IPS-15b (cell line): ENCODE data around the gene GBE1.

Source experiments
- H3K27me3 ChIP-seq: one replicate; pipeline ENCODE4 v1.6.1; 2013; ENCODE audit warnings: low read length; ENCODE audit not compliant: control insufficient read depth, insufficient read depth
- H3K36me3 ChIP-seq: one replicate; pipeline ENCODE4 v1.6.1; 2013; ENCODE audit warnings: low read length; ENCODE audit not compliant: control insufficient read depth, insufficient read depth
- H3K4me1 ChIP-seq: one replicate; pipeline ENCODE4 v1.6.1; 2013; ENCODE audit warnings: mild to moderate bottlenecking, low read length; ENCODE audit not compliant: control insufficient read depth, insufficient read depth
- H3K4me3 ChIP-seq: one replicate; pipeline ENCODE4 v1.5.1; 2013; ENCODE audit warnings: low read depth, low read length
- H3K9ac ChIP-seq: one replicate; pipeline ENCODE4 v1.6.1; 2013; ENCODE audit warnings: low read depth, mild to moderate bottlenecking, low read length
- H3K9me3 ChIP-seq: one replicate; pipeline ENCODE4 v1.6.1; 2013; ENCODE audit warnings: mild to moderate bottlenecking, low read length; ENCODE audit not compliant: control insufficient read depth, insufficient read depth

GBE1 gene

GRCh38 chr3:81585937-81586336, 175.5 kb downstream of the GBE1 start:
- no peaks in the 10 kb centered on the region for H3K27me3 ChIP-seq
- H3K36me3 ChIP-seq: no peaks in the 10 kb centered on the region
- H3K9ac ChIP-seq: no peak overlapping the region
- no peaks in the 10 kb centered on the region for H3K4me1 ChIP-seq
- H3K4me3 ChIP-seq: no peak overlapping the region
- H3K9me3 ChIP-seq: no peaks in the 10 kb centered on the region

GRCh38 chr3:81585056-81585455, 176.4 kb downstream of the GBE1 start:
- Histone ChIP-seq H3K4me1 (peaks cover 6% of the 10 kb centered on the region), H3K9ac (no peak overlapping the region), H3K36me3 (no peaks in the 10 kb centered on the region), H3K4me3 (no peak overlapping the region), H3K27me3 (no peaks in the 10 kb centered on the region), H3K9me3 (no peaks in the 10 kb centered on the region)

- Histone ChIP-seq H3K36me3 (no peaks in the 10 kb centered on the region), H3K9me3 (no peaks in the 10 kb centered on the region), H3K9ac (no peak overlapping the region)
Observed at GRCh38 chr3:81581966-81582599, 179.4 kb downstream of the GBE1 start.

GRCh38 chr3:81580355-81580754, 181.1 kb downstream of the GBE1 start:
- H3K4me3 ChIP-seq: no peak overlapping the region
- no peaks in the 10 kb centered on the region for H3K27me3 ChIP-seq
- H3K9ac ChIP-seq: no peak overlapping the region
- no peaks in the 10 kb centered on the region for H3K9me3 ChIP-seq
- H3K4me1 ChIP-seq: peaks cover 6% of the 10 kb centered on the region
- H3K36me3 ChIP-seq: no peaks in the 10 kb centered on the region

More at GRCh38 chr3:81581966-81582599, 179.4 kb downstream of the GBE1 start:
- H3K27me3 ChIP-seq: no peaks in the 10 kb centered on the region
- no peak overlapping the region for H3K4me3 ChIP-seq
- H3K4me1 ChIP-seq: peaks cover 6% of the 10 kb centered on the region

GRCh38 chr3:81579744-81580143, 181.7 kb downstream of the GBE1 start:
- H3K36me3 ChIP-seq: no peaks in the 10 kb centered on the region
- H3K27me3 ChIP-seq: no peaks in the 10 kb centered on the region
- H3K9ac ChIP-seq: no peak overlapping the region
- no peak overlapping the region for H3K4me3 ChIP-seq
- H3K4me1 ChIP-seq: peaks cover 6% of the 10 kb centered on the region
- no peaks in the 10 kb centered on the region for H3K9me3 ChIP-seq

GRCh38 chr3:81572201-81572756, 189.2 kb downstream of the GBE1 start:
- H3K4me1 ChIP-seq: no peaks in the 10 kb centered on the region
- H3K4me3 ChIP-seq: no peak overlapping the region
- H3K27me3 ChIP-seq: no peaks in the 10 kb centered on the region
- H3K9ac ChIP-seq: no peak overlapping the region
- H3K9me3 ChIP-seq: no peaks in the 10 kb centered on the region
- no peaks in the 10 kb centered on the region for H3K36me3 ChIP-seq

- no peaks in the 10 kb centered on the region for H3K27me3 ChIP-seq
- no peak overlapping the region for H3K9ac ChIP-seq
- no peaks in the 10 kb centered on the region for H3K9me3 ChIP-seq
- H3K4me3 ChIP-seq: no peak overlapping the region
- no peaks in the 10 kb centered on the region for H3K4me1 ChIP-seq
- H3K36me3 ChIP-seq: no peaks in the 10 kb centered on the region
Observed at GRCh38 chr3:81568378-81568777, 193.1 kb downstream of the GBE1 start.

- H3K9ac ChIP-seq: no peak overlapping the region
- H3K27me3 ChIP-seq: no peaks in the 10 kb centered on the region
- H3K4me3 ChIP-seq: no peak overlapping the region
- H3K36me3 ChIP-seq: no peaks in the 10 kb centered on the region
- H3K9me3 ChIP-seq: no peaks in the 10 kb centered on the region
- no peaks in the 10 kb centered on the region for H3K4me1 ChIP-seq
Observed at GRCh38 chr3:81565041-81565440, 196.4 kb downstream of the GBE1 start.

GRCh38 chr3:81558106-81558505, 203.3 kb downstream of the GBE1 start:
- Histone ChIP-seq H3K4me1 (peaks cover 5% of the 10 kb centered on the region), H3K4me3 (no peak overlapping the region), H3K27me3 (no peaks in the 10 kb centered on the region), H3K9me3 (no peaks in the 10 kb centered on the region), H3K36me3 (no peaks in the 10 kb centered on the region), H3K9ac (no peak overlapping the region)

- Histone ChIP-seq H3K27me3 (no peaks in the 10 kb centered on the region), H3K4me1 (peaks cover 5% of the 10 kb centered on the region), H3K9me3 (no peaks in the 10 kb centered on the region), H3K36me3 (no peaks in the 10 kb centered on the region), H3K9ac (no peak overlapping the region), H3K4me3 (no peak overlapping the region)
Observed at GRCh38 chr3:81554801-81555200, 206.6 kb downstream of the GBE1 start.

- H3K4me1 ChIP-seq: peaks cover 5% of the 10 kb centered on the region
- H3K4me3 ChIP-seq: no peak overlapping the region
- no peaks in the 10 kb centered on the region for H3K36me3 ChIP-seq
- H3K9ac ChIP-seq: no peak overlapping the region
- no peaks in the 10 kb centered on the region for H3K27me3 ChIP-seq
- H3K9me3 ChIP-seq: no peaks in the 10 kb centered on the region
Observed at GRCh38 chr3:81554388-81554787, 207.1 kb downstream of the GBE1 start.

- Histone ChIP-seq H3K4me1 (peaks cover 5% of the 10 kb centered on the region), H3K9ac (no peak overlapping the region), H3K9me3 (no peaks in the 10 kb centered on the region), H3K4me3 (no peak overlapping the region), H3K36me3 (no peaks in the 10 kb centered on the region), H3K27me3 (no peaks in the 10 kb centered on the region)
Observed at GRCh38 chr3:81550415-81550814, 211.0 kb downstream of the GBE1 start.
